ENCODE measurements around the gene PXN. TPM values are rescaled to one million over a fixed set of nuclear protein-coding genes. Genes with fewer than 3 reads are reported as not detected.
"Not testable (repeated sequence)": the region's sequence is repeated elsewhere in the genome, so short reads cannot be mapped to it uniquely, and the experiment has no call there.

Gene PXN
- total RNA-seq, 1 donor from 2014 or later = 166 TPM

GRCh38 chr12:120227233-120228040, 38.1 kb downstream of the PXN start:
- no peak for DNase-seq (ENCODE audit: low spot score)

DNA sequence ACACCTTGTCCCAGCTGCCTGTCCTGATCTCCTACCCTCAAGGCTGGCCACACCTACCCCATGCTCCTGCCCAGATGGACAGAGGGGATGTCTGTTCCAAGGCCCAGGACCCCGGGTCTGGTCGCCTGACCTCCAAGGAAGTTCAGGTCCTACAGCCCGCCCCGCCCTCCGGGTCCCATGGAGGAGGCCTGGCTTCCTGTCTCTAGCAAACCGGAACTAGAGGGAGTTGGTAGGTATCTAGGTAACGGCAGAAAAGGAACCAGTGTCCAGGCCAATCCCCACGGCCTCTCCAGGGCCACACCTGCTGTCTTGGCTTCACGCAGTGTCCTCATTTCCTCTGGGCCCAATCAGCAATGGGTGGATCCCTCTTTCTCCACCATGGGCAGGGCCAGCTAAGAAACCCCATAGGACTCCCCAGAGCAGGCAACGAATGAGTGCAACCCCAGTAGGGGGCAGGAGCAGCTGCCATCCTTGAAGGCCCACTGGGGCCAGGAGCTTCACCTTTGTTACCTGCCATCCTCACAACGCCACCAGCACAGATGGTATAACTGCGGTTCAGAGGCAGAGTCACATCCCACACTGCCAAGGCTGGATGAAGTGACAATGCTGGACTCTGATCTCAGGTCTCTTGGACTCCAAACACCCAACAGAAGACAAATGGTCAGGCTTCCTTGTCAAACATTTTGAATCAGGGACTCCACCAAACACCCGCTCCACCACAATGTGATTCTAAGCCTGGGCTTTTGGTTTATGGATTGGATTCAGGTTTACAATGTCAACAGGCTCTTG, 39.5 kb downstream of the PXN start:
- DNase-seq (ENCODE audit: low spot score) = peak; percentile 76

GRCh38 chr12:120225200-120225558, 40.4 kb downstream of the PXN start:
- no peak for DNase-seq (ENCODE audit: low spot score)

DNA sequence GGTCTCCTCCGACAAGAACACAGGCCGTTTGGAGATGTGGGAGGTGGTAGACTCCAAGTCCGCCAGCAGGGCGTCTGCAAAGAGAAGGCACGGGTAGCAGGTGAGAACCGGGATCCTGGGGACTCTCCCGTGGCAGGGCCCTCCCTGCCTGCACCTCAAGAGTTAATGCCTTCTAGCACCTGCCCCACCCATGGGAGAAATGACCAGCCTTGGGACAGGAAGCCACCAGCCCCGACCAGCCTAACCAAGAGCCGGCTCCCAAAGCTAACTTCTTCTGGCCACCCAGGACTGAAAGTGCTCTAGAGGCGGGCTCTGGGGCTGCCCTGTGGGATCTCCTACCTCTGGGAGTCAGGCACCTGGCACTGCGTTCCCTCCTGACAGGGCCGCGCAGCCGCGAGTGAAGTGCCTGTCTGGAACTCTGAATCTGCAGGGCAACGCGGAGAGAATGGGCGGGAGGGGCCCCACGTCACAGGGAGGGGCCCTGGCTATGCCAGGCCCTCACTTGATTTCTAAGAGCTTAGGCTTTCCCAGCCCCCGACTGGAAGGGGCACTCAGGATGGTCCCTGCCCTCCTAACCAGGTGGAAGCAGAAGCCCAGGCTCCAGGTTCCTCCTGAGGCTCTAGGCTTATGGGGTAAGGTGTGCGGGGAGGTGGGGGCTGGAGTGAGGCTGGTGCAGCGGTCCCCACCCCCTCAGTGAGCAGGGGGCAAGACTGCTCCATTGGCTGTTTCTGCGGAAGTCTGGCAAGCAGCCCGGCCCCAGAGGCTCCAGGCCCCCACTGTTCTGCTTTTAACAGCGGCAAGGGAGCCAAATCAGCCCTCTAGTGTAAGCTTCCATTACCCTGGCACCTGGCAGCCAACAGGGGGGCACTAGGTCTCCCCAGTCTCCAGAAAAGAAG, 41.0 kb downstream of the PXN start:
- no peak for DNase-seq (ENCODE audit: low spot score)

DNA sequence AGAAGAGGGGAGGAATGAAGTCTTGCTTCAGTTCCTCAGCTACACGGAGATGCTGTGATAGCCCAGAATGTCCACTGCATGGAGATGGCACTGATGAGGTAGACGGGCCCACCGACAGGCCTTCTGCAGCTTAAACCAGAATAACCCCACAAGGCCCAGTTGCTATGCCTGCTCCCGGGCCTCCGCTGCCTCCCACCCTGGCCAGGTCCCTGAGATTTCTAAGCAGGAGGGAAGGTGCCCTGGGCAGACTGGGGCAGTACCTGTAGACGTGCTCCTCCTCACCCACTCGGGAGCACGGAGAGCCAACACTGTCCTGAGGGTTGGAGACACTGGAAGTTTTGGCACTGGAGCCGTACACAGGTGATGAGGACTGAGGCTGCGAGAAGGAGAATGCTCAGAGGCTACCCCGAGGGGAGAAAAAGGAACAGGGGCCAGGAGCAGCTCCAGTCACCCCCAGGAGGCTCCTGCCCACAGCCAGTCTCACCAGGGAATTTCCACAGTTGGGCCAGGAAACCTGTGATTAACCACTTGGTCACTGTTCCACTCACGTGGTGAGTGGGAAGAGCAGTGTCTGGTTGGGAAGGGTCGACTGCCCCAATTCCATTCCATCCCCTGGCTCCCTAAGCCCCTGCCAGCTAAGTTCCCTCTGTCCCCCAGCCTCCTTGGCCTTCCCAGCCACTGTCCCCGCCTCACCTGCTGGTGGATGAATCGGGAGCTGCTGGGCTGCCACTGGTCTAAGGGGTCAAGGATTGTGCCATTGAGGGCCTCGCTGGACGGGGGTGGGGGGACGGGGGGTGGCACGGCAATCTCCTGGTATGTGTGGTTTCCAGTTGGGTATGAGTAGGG, 41.8 kb downstream of the PXN start:
- no peak for DNase-seq (ENCODE audit: low spot score)

GRCh38 chr12:120222288-120222832, 43.2 kb downstream of the PXN start:
- no peak for DNase-seq (ENCODE audit: low spot score)

- no peak for DNase-seq (ENCODE audit: low spot score)
These were observed 44.0 kb downstream of the PXN start for GRCh38 chr12:120221576-120221900.

DNA sequence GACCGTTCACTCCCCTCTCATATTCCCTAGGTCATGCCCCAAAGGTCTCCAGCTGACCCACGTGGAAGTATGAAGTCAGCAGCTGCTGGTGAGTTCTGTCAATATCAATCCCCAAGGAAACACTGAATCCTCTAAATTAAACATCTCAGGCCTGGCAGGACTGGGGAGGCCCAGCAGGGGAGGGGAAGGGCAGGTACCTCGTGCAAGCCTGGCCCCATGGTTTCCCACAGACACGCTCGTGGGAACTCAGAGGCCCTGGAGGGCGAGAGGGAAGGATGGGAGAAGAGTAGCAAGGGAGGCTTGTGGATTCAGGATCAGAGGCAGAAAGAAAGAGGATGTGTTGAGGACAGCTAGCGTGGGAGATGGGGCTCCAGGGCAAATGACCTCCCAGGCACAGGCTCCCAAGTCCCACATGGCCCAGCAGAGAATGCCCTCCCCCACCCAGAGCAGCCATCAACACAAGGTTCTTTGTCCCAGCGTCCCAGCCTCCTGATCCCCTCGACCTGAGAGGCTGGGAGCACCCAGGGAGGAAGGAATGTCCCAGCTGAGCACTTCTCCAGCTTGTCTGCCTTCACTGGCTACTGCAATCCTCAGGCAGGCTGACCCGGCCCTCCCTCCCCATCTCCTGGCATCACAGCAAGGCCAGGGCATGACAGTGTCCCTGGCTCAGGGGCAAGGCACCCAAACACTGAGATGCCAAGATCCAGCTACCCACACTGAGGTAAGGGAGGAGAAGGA, 44.5 kb downstream of the PXN start:
- no peak for DNase-seq (ENCODE audit: low spot score)

- DNase-seq (ENCODE audit: low spot score) = no peak
These were observed 46.6 kb downstream of the PXN start for GRCh38 chr12:120218680-120219606.

DNA sequence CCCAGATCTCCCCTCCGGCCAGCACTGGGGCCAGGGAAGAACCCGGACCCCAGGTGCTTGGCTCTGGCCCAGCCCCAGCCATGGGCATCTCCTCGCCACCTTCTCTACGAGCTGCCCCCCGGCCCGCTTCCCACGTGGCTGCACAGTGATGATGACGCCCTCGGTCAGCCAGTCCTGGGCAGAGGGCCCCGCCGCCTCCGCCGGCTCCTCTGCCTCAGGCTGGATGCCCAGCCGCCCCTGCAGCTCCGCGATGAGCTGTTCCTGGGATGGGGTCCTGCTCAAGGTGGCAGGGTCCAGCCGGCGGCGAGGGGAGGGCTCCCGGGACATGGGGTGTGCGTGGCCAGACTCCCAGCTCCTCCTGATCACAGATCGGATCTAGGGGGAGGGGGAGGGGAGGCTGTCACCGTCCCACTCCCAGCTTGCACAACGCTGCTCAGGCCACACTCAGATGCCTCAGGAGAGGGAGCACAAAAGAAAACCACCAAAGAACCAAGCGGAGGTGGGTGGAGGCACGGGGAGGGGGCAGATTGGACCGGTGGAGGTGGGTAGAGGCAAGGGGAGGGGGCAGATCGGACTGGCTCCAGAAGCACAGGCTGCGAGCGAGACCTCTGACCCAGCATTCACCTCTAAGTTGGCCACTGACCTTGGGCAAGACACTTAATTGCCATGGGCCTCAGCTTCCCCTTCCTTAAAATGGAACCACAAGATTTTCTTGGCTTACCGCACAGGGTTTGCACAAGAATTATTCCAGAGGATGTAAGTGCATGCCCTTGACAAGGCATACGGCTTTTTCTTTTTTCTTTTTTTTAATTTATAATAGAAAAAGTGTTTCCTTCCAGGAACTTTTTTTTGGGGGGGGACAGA, 48.6 kb downstream of the PXN start:
- no peak for DNase-seq (ENCODE audit: low spot score)

DNA sequence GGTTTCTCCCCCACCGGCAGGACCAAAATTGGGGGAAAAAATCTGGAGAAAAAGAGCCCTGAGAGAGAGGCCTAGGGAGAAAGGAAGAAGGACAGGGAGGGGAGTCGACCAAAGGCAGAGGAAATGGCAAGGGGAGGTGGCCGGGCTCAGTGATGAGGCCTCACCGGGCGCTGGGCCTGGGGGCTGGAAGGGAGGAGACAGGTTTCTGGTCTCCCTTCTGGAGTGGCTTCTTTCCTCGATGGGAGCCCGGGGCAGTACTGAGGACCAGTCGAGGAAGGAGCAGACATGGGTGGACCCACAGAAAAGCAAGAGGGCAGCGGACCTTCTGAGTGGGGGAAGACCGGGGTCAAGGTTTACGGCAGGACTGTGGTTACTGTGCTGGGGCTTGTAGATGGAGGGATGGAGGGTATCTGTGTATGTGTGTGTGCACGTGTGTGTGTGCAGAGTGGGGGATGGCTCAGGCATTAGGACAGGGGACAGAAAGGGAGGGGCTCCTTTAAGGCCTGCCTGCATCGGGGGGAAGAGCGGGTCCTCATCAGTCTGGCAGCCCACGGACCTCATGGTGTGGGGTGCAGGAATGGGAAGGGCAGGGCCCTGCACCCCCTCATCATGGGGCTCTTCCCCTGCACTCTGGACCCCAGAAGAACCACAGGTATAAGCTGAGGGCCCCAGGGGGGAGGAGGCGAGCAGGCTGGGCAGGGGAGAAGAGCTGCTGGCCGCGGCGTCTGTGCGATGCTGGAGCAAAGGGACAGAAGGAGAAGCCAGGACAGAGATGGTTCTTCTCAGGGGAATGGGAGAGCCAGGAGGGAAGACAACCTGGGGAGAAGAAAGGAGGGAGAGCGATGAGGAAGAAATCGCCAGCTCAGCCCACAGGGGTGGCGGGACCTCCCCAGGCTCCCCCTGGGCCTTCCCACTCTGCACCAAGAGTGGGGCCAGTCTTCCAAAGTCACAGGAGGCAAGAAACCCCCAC, 49.5 kb downstream of the PXN start:
- DNase-seq (ENCODE audit: low spot score) = no peak

DNA sequence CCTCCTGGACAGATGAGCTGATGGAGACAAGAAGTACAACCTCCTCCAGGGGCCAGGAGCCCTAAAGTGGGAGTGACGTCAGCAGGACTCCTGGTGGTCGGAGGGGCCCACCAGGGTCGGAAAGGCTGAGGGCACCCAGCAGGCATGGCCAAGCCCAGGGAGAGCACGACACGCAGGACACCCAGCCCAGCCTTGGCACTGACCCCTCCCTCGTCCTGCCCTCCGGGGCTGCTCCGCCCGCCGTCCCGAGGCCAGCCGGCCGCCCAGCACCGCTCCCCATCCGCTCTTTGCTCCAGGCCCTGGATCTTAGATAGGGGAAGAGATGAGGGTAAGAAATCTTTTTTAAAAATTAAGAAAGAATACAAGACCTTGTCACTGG, 50.2 kb downstream of the PXN start:
- no peak for DNase-seq (ENCODE audit: low spot score)

DNA sequence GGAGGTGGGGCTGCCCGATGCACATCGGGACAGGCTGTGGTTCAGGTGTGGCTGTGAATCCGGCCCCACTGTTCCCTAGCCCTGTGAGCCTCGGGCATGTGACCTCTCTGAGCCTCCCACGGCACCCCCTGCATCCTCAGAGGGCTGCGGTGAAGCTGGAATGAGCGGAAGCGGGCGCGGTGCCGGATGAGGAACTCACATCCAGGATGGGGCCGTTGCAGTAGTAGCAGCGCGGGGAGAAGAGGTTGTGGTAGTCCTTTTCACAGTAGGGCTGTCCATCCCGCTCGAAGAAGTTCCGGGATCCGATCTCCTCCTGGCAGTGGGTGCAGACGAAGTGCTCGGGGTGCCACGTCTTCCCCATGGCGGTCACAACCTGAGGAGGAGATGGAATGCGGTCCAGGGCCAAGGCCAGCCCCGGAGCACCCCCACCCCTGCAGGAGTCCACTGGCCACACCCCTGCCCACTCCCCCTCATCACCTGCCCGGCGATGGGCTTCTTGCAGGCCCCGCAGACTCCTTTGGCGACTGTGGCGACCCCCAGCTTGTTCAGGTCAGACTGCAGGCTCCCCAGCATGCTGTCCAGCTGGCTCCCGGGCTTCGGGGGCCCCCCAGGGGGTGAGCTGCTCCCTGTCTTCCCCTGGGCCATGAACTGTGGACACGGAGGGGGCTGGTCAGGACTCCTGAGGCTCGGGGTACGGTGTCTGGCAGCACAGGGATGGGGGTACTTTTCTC, 50.7 kb downstream of the PXN start:
- no peak for DNase-seq (ENCODE audit: low spot score)

DNA sequence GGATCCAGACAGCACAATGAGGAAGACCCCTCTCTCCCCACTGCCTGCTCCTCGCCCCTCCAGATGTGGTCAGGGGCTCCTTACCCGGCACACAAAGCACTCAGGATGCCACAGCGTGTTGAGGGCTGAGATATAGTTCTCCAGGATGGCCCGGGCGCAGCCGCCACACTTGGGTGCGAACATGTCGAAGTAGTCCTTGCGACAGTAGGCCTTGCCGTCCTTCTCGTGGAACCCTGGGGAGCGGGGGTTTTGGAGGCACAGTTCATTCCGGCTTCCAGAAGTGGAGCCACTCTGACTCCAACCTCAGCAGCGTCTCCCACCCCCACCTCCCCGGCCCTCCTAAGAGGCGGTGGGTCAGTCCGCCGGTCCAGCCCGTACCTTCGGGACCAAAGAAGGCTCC, 51.8 kb downstream of the PXN start:
- DNase-seq (ENCODE audit: low spot score) = no peak

DNA sequence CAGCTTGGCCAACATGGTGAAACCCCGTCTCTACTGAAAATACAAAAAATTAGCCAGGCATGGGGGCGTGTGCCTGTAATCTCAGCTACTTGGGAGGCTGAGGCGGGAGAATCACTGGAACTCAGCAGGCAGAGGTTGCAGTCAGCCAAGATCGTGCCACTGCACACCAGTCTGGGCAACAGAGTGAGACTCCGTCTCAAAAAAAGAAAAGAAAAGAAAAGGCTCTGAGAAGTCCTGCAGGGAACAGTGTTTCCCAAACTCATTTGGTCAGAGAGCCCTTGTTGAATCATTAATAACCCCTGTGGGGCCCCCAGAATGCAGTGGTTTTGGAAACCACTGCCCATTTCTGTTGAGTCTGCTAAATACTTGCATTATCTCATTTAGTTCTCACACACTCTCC, 52.3 kb downstream of the PXN start:
- not testable (repeated sequence) for DNase-seq (ENCODE audit: low spot score)

GRCh38 chr12:120212301-120212700, 53.2 kb downstream of the PXN start:
- no peak for DNase-seq (ENCODE audit: low spot score)

GRCh38 chr12:120211904-120212283, 53.6 kb downstream of the PXN start:
- DNase-seq (ENCODE audit: low spot score) = no peak

Measured in ureter (tissue), 1 donor.